Activated CD4-positive, alpha-beta T cell treated with anti-CD3 and anti-CD28 coated beads, Interleukin-2, amount 50 U/mL, for 1 hour (primary cell): ENCODE data around the gene SAMD14.
A peak's percentile ranks its signal among the peaks of the same experiment; 100 is the strongest.

Source experiments
- DNase-seq: peaks from one replicate; pipeline ENCODE4 v3.0.0-alpha.2; 2020

Gene SAMD14

GRCh38 chr17:50094753-50095619 lies 35.0 kb downstream of the SAMD14 start, which contains the start of gene PDK2:
Gene PDK2, plus strand, starts transcription at chr17:50095351. Its CDS starts 85 bp downstream, at chr17:50095436.
- DNase-seq, result peak; percentile 94

- peak; percentile 93 for DNase-seq
Measured at GRCh38 chr17:50094243-50094752, 35.7 kb downstream of the SAMD14 start.

GRCh38 chr17:50093807-50094206 lies 36.2 kb downstream of the SAMD14 start:
- DNase-seq, result no peak

GRCh38 chr17:50093246-50093645 lies 36.7 kb downstream of the SAMD14 start:
- no peak for DNase-seq

GRCh38 chr17:50091918-50092285 lies 38.1 kb downstream of the SAMD14 start:
- DNase-seq, result no peak

- no peak for DNase-seq
Measured at GRCh38 chr17:50090971-50091917, 38.7 kb downstream of the SAMD14 start.

GRCh38 chr17:50090071-50090470 lies 39.9 kb downstream of the SAMD14 start:
- no peak for DNase-seq

- no peak for DNase-seq
Measured at GRCh38 chr17:50088952-50089825, 40.8 kb downstream of the SAMD14 start.

- no peak for DNase-seq
Measured at GRCh38 chr17:50087912-50088405, 42.0 kb downstream of the SAMD14 start.

- peak; percentile 72 for DNase-seq
Measured at GRCh38 chr17:50087246-50087911, 42.6 kb downstream of the SAMD14 start.

- DNase-seq, result no peak
Measured at GRCh38 chr17:50081757-50082156, 48.2 kb downstream of the SAMD14 start.

- DNase-seq, result no peak
Measured at GRCh38 chr17:50080827-50081226, 49.1 kb downstream of the SAMD14 start.

- no peak for DNase-seq
Measured at GRCh38 chr17:50080096-50080480, 49.9 kb downstream of the SAMD14 start.

GRCh38 chr17:50079334-50080095 lies 50.4 kb downstream of the SAMD14 start:
- DNase-seq, result no peak

- DNase-seq, result no peak
Measured at GRCh38 chr17:50078430-50078829, 51.5 kb downstream of the SAMD14 start.

- no peak for DNase-seq
Measured at GRCh38 chr17:50076591-50077235, 53.2 kb downstream of the SAMD14 start.

- no peak for DNase-seq
Measured at GRCh38 chr17:50076221-50076590, 53.8 kb downstream of the SAMD14 start.

GRCh38 chr17:50075446-50076032 lies 54.4 kb downstream of the SAMD14 start:
- DNase-seq, result no peak

GRCh38 chr17:50074227-50074626 lies 55.7 kb downstream of the SAMD14 start:
- no peak for DNase-seq

GRCh38 chr17:50072925-50073324 lies 57.0 kb downstream of the SAMD14 start:
- DNase-seq, result no peak
